ENCODE measurements around the gene UHRF2. TPM values are rescaled to one million over a fixed set of nuclear protein-coding genes. Genes with fewer than 3 reads are reported as not detected.
"Not testable (repeated sequence)": the region's sequence is repeated elsewhere in the genome, so short reads cannot be mapped to it uniquely, and the experiment has no call there.

UHRF2 gene
- total RNA-seq, 1 experiment from 2014 or later = 37.8 TPM

DNA sequence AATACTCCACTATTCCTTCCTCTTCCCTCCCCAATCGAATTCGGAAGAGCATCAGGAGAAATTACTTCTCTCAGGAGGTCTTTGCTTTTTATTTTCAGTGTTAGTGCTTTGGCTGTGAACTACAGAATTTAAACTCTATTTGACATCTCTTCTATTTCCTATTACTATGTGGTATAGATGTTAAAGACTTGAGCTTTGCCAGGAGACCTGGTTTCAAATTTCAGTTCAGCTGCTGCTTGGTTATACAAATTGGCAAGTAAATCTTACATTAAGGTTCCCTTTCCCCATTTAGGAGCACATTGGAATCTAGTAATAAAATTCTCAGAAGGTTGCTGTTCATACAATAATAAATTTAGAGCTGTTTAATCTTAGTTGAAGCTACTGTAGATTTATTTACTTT, 13.1 kb downstream of the UHRF2 start:
- peak; percentile 7 for DNase-seq (ENCODE audit: low read depth)

DNA sequence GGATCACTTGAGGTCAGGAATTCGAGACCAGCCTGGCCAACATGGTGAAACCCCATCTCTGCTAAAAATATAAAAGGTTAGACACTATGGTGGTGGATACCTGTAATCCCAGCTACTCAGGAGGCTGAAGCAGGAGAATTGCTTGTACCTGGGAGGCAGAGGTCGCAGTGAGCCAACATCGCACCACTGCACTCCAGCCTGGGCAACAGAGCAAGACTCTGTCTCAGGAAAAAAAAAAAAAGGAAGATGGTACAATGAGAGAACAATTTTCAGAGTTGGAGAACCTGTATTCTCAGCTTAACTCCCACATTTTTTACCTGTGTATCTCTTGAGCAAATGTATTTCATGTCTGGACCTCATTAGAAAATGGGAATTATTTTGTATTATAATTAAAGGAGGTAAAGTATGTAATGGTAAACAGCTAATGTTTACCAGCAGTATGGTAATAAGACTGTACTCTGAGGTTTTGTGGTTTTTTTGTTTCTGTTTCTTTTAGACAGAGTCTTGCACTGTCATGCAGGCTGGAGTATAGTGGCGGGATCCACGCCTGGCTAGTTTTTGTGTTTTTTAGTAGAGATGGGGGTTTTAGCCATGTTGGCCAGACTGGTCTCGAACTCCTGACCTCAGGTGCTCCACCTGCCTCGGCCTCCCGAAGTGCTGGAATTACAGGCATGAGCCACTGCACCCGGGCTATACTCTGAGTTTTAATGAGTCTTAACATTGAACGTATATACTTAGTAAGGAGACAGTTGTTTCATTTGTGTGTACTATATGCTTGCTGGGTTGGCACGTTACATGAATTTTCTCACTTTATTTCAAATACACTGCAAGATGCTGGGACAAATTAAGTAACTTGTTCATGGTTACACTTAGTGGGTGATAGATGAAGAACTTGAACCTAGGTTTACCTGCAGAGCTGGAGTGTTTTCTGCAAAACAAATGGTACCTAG, 16.2 kb downstream of the UHRF2 start:
- peak; percentile 55 for DNase-seq (ENCODE audit: low read depth)

DNA sequence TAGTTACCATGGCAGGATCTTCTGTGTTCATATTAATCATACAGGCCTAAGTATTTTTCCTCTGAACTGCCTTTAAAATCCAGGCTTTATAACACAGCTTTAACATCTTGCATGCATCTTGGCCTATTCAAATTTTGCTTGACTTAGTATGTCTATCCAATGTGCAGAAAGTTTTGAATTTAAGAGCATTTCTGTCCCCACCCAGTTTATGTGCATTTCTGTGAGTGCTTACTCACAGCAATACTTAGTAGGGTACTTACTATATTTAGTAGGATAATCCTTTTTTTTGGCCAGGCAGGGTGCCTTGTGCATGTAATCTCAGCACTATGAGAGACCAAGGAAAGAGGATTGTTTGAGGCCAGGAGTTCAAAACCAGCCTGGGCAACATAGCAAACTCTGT, 18.0 kb downstream of the UHRF2 start:
- no peak for DNase-seq (ENCODE audit: low read depth)

DNA sequence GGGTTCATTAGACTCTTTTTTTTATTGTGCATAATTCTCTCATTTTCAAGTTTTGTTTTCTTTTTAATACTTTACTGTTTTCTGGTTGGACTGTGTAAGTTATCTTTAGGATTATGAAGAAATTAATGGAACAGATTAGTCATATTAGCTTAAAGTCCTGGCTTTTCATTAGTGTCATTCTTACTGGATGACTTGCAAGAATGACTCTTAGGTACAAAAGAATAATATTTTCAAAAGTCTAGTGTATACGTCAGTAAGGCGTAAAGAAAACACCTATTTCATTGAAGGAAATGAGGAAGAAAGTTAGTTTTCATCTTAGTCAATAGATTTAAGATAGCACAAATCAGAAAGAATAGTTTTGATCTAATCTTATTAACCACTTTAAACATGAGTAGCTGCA, 20.4 kb downstream of the UHRF2 start:
- DNase-seq (ENCODE audit: low read depth) = peak; percentile 22

GRCh38 chr9:6439051-6439703, 26.2 kb downstream of the UHRF2 start:
- DNase-seq (ENCODE audit: low read depth) = no peak

DNA sequence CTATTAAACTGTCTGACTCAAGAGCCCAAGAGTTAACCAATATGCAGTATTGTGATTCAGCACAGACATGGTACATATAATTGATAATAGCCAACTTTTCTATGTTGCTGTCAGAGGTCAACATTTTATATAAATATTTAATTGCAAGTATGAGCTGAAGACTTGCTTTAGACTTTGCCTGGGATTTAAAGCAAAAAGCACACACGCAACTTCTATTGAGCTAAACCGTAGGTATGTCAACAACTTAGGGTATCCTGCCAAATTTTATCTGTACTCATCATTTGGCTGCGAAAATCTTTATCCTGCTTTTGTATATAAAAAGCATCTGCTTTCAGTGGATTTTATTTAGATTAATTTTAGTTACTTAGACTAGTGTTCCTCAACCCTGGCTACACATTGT, 27.4 kb downstream of the UHRF2 start:
- DNase-seq (ENCODE audit: low read depth) = no peak

DNA sequence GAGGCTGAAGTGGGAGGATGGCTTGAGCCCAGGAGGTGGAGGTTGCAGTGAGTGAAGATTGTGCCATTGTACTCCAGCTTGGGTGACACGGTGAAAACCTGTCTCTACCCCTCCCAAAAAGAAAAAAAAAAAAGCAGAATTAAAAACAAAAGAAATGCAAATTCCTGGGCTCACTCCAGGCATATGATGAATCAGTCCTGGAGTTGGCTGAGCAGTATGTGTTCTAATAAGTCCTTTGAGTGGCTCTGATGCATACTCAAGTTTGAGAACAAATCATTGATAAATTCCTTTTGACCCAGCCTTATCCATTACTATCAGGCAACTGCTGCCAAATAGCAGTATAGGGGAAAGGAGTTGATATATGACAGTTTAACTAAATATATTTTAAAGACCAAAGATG, 28.3 kb downstream of the UHRF2 start:
- DNase-seq (ENCODE audit: low read depth) = peak; percentile 47

DNA sequence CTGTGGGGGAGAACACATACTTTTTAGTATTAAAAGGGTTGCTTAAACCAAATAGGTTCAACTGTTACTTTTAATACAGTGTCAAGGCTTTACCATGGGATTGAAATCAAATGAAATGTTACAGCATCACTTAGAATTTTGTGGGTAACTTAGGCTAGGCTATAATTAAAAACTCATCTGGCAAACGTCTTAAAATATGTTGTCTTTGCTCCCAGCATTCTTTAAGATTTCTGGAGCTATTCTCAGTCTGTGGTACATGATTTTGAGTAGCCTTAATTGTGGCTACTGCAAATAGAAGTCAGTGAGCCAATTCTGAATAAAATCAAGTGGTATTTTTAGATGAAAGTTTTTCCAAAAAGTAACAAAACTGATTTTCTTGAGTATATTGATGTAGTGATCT, 30.7 kb downstream of the UHRF2 start:
- no peak for DNase-seq (ENCODE audit: low read depth)

DNA sequence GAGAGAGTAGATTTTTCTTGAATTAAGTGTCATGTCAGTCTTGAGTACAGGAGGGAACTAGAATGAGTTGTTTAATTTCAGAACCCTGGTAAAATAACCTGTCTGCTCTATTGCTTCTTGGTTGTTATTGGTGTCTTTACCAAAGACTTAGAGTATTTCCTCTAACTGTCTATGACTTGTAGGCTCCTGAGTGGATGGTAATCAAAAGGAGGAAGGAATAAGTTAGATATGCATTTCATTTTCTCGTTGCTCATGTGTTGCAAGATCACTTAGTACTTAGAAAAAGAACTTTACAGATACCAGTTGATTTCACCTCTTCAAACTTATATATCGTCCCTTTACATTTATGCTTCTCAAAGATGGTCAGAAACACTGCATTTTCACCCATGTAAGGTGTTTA, 31.1 kb downstream of the UHRF2 start:
- DNase-seq (ENCODE audit: low read depth) = no peak

GRCh38 chr9:6449086-6449485, 36.1 kb downstream of the UHRF2 start:
- no peak for DNase-seq (ENCODE audit: low read depth)

DNA sequence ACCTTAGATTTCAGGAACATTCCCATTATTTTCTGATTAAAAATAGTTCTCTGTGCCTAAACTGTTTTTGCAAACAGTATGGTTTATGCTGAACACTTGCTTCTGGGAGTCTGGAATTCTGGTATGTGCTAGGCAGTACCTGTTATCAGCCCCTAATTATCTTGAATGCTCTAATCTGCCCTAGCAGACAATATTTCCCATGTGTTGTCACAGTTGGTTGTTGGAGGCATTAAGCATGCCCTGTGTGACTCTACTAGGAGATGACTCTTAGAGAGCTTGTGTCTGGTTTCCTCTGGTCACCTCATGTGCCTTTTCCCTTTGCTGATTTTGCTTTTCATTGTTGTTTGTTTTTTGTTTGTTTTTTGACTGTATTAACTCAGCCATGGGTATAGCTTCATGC, 36.6 kb downstream of the UHRF2 start:
- DNase-seq (ENCODE audit: low read depth) = no peak

GRCh38 chr9:6450641-6451375, 37.8 kb downstream of the UHRF2 start:
- no peak for DNase-seq (ENCODE audit: low read depth)

DNA sequence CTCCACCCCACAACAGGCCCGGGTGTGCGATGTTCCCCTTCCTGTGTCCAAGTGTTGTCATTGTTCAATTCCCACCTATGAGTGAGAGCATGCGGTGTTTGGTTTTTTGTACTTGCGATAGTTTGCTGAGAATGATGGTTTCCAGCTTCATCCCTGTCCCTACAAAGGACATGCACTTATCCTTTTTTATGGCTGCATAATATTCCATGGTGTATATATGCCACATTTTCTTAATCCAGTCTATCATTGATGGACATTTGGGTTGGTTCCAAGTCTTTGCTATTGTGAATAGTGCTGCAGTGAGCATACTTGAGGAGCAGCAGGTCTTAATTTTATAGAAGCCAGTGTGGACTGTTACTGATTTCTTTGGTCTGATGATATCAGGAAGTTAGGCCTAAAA, 42.3 kb downstream of the UHRF2 start:
- DNase-seq (ENCODE audit: low read depth) = not testable (repeated sequence)

GRCh38 chr9:6458704-6459103, 45.7 kb downstream of the UHRF2 start:
- DNase-seq (ENCODE audit: low read depth) = not testable (repeated sequence)

GRCh38 chr9:6459718-6460117, 46.7 kb downstream of the UHRF2 start:
- no peak for DNase-seq (ENCODE audit: low read depth)

DNA sequence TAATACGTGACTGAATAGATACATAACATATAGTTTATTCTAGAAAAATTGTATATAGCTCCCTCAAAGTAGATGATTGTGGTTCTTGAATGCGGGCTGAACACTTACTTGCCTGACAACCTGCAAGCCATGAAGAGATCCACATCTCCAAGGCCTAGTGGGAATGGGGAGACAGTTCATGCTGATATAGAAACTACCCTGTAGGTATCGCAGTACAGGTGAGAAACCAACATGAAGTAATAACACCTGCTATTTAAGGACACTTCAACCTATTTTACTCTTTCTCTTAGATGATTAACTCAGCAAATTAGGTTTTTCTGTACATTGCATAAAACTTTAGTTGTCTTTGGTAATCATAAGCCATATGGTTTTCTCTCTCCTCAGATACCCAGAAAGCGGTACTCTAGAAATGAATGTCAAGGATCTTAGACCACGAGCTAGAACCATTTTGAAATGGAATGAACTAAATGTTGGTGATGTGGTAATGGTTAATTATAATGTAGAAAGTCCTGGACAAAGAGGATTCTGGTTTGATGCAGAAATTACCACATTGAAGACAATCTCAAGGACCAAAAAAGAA, 47.3 kb downstream of the UHRF2 start:
- DNase-seq (ENCODE audit: low read depth) = no peak

- DNase-seq (ENCODE audit: low read depth) = no peak
Measured at GRCh38 chr9:6461619-6462018, 48.6 kb downstream of the UHRF2 start.

DNA sequence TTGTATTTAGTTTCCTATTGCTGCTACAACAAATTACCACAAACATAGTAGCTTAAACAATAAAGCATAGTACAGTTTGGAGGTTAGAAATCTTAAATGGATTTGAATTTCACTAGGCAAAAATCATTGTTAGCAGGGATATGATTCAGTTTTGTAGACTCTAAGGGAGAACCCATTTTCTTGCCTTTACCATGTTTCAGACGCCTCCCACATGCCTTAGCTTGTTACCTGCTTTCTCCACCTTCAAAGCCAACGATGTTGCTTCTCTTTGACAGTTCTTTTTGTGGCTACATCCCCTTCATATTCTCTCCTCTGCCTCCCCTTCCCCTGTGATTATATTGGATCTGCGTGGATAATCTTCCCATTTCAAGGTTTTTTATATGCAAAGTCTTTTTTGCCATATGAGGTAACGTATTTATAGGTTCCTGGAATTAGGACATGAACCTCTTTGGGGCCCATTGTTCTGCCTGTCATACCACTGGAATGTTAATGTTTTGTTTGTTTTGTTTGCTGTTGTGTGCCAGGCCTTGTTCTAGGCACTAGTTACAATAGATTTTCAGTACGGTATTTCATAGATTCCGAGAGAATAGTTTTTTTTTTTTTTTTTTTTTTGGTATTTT, 54.1 kb downstream of the UHRF2 start:
- peak; percentile 13 for DNase-seq (ENCODE audit: low read depth)

DNA sequence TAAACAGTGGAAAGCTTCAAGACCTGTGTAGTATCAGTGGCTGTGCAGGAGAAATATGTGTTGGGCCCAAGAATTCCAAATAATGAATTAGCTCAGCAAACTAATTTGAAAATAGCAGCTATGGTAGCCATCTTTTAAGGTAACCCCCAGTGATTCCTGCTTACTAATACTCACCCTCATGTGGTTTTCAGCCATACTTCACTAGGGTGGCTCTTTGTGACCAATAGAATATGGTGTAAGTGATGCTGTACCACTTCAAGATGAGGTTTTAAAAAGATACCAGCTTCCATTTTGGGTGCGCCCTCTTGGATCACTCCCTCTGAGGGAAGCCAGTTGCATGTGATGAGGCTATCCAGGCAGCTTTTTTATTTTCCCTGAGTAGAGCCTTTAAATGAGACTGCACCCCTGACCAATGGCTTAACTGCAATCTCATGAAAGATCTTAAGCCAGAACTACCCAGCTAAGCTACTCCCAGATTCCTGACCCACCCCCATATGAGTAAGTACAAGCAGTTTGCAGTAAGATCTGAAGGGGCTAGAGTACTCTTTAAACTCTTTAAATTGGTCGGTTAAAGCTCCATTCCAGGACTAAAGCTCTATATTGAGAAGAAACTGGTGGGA, 58.3 kb downstream of the UHRF2 start:
- no peak for DNase-seq (ENCODE audit: low read depth)

GRCh38 chr9:6473151-6473550, 60.2 kb downstream of the UHRF2 start:
- DNase-seq (ENCODE audit: low read depth) = no peak

DNA sequence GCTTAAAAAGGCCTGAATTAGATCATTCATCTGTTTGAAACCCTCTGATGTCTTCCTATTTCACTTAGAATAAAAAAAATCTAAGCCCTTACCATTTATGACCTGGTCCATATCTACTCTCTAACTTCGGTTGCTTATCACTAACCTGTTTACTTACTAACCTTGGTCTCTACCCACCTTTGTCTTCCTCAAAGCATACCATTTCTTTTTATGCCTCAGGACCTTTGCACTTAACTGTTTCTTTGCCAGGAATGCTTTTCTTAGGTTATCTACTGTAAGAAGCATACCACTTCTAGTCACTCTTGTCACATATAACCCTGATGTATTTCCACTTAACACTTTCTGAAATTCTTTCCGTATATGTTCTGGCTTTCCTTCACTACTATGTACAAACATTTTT, 67.0 kb downstream of the UHRF2 start:
- DNase-seq (ENCODE audit: low read depth) = no peak
